Skin of body (tissue), 2 donors: ENCODE data around the gene RASA4B. TPM values are rescaled to one million over a fixed set of nuclear protein-coding genes. Genes with fewer than 3 reads are reported as not detected.
"Not testable (repeated sequence)": the region's sequence is repeated elsewhere in the genome, so short reads cannot be mapped to it uniquely, and the experiment has no call there.

Source experiments
- DNase-seq: peaks from one replicate; lab custom pipeline; 2025; lab: John Stamatoyannopoulos, UW
- total RNA-seq: library from RNA; depleted of rRNA; stranded (reverse); fragments of >200 nt; gene quantifications from one replicate; pipeline ENCODE4 v1.2.3, GENCODE V29; 2014

Gene RASA4B
- total RNA-seq, 1 donor from 2014 or later: 6.7 TPM

GRCh38 chr7:102474116-102474515 lies 43.5 kb downstream of the RASA4B start:
- DNase-seq: not testable (repeated sequence)

- DNase-seq: no peak
Observed at GRCh38 chr7:102473271-102473991, 44.1 kb downstream of the RASA4B start.

- DNase-seq: no peak
Observed at GRCh38 chr7:102472126-102473041, 45.2 kb downstream of the RASA4B start.

- DNase-seq: no peak
Observed at GRCh38 chr7:102471791-102472125, 45.8 kb downstream of the RASA4B start.

- no peak for DNase-seq
Observed at GRCh38 chr7:102469972-102470825, 47.4 kb downstream of the RASA4B start.

- DNase-seq: no peak
Observed at GRCh38 chr7:102469351-102469971, 48.1 kb downstream of the RASA4B start.

- no peak for DNase-seq
Observed at GRCh38 chr7:102468478-102469350, 48.9 kb downstream of the RASA4B start.

- DNase-seq: no peak
Observed at GRCh38 chr7:102467581-102468477, 49.7 kb downstream of the RASA4B start.

GRCh38 chr7:102466097-102466496 lies 51.5 kb downstream of the RASA4B start:
- no peak for DNase-seq

GRCh38 chr7:102464577-102465280 lies 52.8 kb downstream of the RASA4B start, which contains the start of the genes ALKBH4 and LRWD1:
ALKBH4 (minus strand) TSS chr7:102464863; CDS start chr7:102464836, 27 bp downstream.
LRWD1 (plus strand) TSS chr7:102464984; CDS start chr7:102465081, 97 bp downstream.
- DNase-seq: peak; percentile 87

- DNase-seq: no peak
Observed at GRCh38 chr7:102463841-102464576, 53.6 kb downstream of the RASA4B start.

- no peak for DNase-seq
Observed at GRCh38 chr7:102460467-102460866, 57.1 kb downstream of the RASA4B start.

- no peak for DNase-seq
Observed at GRCh38 chr7:102459221-102459844, 58.2 kb downstream of the RASA4B start.

GRCh38 chr7:102457352-102457924 lies 60.1 kb downstream of the RASA4B start:
- DNase-seq: no peak

GRCh38 chr7:102456327-102456726 lies 61.2 kb downstream of the RASA4B start:
- DNase-seq: no peak

GRCh38 chr7:102455596-102455995 lies 62.0 kb downstream of the RASA4B start:
- DNase-seq: no peak

- DNase-seq: not testable (repeated sequence)
Observed at GRCh38 chr7:102454932-102455331, 62.6 kb downstream of the RASA4B start.
